ENCODE data around the gene ADSL.
A peak's percentile ranks its signal among the peaks of the same experiment; 100 is the strongest.

Gene ADSL

GRCh38 chr22:40420341-40421081, 74.2 kb downstream of the ADSL start:
- DNase-seq: no peak

GRCh38 chr22:40421082-40421350, 74.7 kb downstream of the ADSL start:
- no peak for DNase-seq

- DNase-seq: no peak
Observed at GRCh38 chr22:40421941-40422340, 75.6 kb downstream of the ADSL start.

- no peak for DNase-seq
Observed at GRCh38 chr22:40422558-40423309, 76.4 kb downstream of the ADSL start.

GRCh38 chr22:40423310-40423688, 77.0 kb downstream of the ADSL start:
- no peak for DNase-seq

- no peak for DNase-seq
Observed at GRCh38 chr22:40423882-40424640, 77.8 kb downstream of the ADSL start.

GRCh38 chr22:40425082-40425481, 78.8 kb downstream of the ADSL start:
- no peak for DNase-seq

GRCh38 chr22:40426594-40427333, 80.5 kb downstream of the ADSL start:
- peak; percentile 49 to 90 (median 76) for DNase-seq

GRCh38 chr22:40428796-40429195, 82.5 kb downstream of the ADSL start:
- no peak for DNase-seq

- DNase-seq: no peak
Observed at GRCh38 chr22:40429481-40429880, 83.2 kb downstream of the ADSL start.

- DNase-seq: no peak
Observed at GRCh38 chr22:40430991-40431390, 84.7 kb downstream of the ADSL start.

GRCh38 chr22:40432157-40432556, 85.9 kb downstream of the ADSL start:
- DNase-seq: no peak

GRCh38 chr22:40432625-40433024, 86.3 kb downstream of the ADSL start:
- DNase-seq: no peak

- DNase-seq: no peak
Observed at GRCh38 chr22:40433416-40434090, 87.3 kb downstream of the ADSL start.

GRCh38 chr22:40434106-40434505, 87.8 kb downstream of the ADSL start:
- no peak for DNase-seq

GRCh38 chr22:40434745-40435144, 88.4 kb downstream of the ADSL start:
- no peak for DNase-seq

GRCh38 chr22:40436505-40437431, 90.5 kb downstream of the ADSL start:
- DNase-seq: peak; percentile 6 to 61 (median 11)
